CD4-positive, alpha-beta T cell treated with Interferon gamma for 1 hour (primary cell): ENCODE measurements around the gene RARA.
"Not testable (repeated sequence)": the region's sequence is repeated elsewhere in the genome, so short reads cannot be mapped to it uniquely, and the experiment has no call there.

Experiments
- DNase-seq: peaks from one replicate; pipeline ENCODE4 v3.0.0-alpha.2; 2020

RARA gene

DNA sequence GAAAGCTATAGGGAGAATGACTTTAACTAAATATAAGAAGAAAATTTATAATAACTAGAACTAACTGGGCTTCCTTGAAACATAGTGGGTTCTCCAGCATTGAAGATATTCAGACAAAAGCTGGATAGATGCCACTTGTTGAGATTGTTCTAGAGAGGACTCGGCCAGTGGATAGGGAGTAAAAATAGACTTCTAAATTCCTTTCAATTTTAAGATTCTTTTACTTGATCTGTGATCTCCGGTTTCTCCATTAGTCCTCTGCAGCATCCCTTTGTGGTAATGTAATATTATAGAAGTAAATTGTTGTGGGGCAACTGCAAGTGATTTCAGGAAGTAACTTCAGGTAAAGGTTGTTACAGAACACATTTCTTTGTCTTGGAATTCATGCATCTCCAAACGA, 10.3 kb upstream of the RARA start:
- no peak for DNase-seq

DNA sequence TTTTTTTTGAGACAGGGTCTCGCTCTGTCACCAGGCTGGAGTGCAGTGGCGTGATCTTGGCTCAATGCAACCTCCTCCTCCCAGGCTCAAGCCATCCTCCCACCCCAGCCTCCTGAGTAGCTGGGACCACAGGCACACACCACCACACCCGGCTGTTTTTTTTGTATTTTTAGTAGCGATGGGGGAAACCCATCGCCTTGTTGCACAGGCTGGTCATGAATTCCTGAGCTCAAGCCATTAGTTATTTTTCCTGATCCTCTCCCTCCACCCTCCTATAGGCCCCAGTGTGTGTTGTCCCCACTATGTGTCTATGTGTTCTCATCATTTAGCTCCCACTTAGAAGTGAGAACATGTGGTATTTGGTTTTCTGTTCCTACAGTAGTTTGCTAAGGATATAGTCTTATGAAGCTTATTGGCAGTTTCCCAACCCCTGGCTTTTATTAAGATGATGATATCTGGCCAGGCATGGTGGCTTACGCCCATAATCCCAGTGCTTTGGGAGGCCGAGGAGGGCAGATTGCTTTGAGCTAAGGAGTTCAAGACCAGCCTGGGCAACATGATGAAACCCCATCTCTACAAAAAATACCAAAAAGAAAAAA, 9.7 kb upstream of the RARA start:
- not testable (repeated sequence) for DNase-seq

DNA sequence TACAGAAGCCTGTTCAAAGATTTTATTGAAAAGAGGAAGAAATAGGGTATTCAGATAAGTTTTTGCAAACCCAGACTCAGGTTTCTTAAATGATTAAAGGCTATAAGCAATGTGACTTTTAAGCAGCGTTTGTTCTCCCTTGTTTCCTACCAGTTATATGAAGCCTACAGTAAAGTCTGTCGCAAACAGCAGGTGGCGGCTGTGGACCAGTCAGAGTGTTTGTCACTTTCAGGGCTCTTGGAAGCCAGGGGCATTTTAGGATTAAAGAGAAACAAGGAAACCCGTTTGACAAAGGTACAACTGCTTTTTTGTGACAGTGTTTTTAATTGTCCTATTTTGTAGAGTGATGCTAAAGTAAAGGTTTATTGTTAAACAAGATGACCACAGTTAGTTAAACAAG, 7.7 kb upstream of the RARA start:
- DNase-seq, result no peak

DNA sequence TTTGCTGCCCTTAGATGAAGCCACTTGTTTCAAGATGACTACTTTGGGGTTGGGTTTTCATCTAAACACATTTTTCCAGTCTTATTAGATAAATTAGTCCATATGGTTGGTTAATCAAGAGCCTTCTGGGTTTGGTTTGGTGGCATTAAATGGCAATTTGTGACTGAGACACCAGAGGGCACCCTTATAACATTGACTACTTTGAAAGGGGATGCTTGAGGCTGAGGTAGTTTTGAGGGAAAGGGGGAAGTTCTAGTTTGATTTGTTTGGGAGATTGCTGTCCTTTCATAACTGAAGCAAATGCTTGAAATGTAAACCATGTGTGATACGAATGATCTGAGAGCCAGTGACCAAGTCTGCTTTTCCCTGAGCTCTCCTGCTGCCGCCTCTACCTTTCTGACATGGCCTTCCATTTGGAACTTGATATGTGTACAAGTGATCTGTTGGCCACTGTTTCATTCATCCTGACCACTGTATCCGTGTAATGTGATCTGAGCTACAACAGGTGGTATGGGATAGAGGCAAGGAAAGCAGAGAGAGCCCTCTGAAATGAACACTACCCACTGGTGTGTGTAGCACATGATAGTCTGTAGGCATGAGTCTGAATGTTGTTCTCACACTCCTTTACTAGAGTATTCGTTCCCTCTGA, 5.8 kb upstream of the RARA start:
- DNase-seq, result peak; percentile 54

DNA sequence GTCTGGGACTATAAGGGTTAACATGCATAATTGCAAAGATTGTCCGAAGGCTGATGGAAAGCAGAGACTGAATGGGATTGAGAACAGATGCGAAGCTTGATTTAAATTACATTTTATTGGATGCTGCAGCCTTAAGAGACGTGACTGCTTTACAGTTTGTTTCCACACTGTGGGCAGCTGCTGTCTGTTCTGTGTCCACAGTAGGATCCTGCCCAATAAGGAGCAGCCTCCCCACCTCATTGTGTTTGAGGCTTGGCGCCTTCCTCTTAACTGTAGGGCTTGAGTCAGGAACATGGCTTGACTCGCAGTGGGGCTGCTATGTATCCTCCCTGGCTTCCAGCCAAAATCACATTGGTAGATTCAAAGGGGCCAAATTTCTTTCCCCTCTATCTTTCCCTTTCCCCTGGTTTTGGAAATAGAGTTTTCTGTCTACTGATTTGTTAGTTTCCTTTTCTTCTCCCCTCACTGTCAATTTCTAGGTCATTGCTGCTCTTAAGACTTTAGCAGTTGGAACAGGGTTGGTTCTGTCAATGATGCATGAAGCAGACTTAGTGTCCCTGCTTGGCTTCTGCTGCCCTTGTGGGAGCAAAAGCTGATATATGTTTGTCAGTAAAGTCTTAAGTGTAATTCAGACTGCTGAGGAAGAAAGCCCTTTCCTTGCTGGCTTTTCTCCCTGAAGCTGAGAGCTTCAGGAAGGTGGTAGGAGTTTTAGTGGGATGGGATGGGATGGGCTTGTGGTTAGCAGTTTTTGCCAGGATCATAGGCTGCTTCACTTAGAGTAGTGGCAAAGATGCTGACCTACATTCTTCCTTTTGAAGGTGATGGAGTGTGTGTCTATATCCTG, 5.0 kb upstream of the RARA start:
- DNase-seq, result no peak

DNA sequence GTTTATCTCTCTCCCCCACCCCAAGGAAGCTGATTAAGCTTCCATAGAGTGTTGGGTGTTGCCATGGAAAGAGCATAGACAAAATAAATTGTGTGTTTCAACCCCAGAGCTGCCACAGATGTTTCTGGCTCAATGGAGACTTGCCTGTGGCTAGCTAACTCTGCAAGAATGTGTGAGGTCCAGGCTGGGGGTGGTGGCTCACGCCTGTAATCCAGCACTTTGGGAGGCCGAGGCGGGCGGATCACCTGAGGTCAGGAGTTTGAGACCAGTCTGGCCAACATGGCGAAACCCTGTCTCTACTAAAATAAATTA, 4.5 kb upstream of the RARA start:
- DNase-seq, result not testable (repeated sequence)

DNA sequence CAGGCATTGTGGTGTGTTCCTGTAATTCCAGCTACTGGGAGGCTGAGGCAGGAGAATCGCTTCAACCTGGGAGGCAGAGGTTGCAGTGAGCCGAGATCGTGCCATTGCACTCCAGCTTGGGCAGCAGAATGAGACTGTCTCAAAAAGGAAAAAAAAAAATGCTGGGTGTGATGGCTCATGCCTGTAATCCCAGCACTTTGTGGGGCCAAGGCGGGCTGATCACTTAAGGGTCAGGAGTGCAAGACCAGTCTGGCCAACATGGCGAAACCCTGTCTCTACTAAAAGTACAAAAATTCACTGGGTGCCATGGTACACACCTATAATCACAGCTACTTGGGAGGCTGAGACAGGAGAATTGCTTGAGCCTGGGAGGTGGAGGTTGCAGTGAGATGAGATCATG, 4.1 kb upstream of the RARA start:
- DNase-seq, result not testable (repeated sequence)

DNA sequence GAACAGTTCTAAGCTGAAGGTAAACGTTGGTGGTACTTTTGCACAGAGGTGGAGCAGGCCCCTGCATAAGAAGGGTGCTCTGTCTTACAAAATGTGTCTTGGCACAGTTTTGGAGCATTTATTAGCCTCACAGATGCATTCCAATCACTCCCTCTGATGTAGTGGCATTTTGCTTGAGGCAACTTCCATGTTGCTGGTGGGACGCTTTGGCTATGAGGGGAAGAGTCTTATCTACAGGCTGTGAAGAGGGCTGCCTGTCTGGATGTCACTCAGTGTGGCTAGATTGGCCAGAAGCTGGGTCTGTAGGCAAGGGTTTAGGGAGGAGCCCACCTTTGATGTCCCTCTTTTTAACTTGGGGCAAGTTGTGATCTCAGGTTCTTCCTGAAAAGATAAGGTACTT, 2.6 kb upstream of the RARA start:
- no peak for DNase-seq

DNA sequence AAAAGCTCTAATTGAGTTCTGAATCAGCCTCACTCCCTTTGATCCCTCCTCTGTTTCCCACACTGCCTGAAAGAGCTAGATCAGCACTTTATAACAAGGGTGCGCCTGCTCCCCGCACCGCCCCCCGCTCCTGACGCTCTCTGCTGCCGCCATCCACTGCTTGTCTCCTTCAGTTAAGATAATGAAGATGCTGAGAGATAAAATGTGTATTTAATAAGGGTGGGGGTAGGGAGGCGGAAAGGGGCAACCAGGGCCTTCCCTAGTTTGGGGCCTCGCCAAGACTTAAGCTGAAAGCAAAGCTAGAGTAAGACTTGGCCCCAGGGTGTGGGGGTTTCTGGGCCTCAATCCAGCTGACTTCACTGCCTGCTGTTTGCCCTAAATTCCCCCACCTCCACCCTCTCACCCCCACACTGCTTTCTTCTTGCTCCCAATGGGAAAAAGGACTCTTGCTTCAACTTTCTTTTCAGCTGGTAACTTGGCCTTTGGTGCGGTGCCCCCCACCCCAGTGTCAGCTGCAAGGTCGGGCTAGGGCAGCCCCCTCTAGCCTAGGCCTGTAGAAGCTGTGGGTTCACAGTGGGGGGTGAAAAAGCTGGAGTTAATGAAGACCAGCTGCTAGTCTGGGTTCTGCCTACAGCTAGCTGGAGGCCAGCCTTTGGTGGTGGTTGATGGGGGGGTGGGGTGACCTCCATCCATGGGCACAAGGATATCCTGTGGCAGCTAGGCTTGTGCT, 1.8 kb upstream of the RARA start:
- DNase-seq, result no peak

DNA sequence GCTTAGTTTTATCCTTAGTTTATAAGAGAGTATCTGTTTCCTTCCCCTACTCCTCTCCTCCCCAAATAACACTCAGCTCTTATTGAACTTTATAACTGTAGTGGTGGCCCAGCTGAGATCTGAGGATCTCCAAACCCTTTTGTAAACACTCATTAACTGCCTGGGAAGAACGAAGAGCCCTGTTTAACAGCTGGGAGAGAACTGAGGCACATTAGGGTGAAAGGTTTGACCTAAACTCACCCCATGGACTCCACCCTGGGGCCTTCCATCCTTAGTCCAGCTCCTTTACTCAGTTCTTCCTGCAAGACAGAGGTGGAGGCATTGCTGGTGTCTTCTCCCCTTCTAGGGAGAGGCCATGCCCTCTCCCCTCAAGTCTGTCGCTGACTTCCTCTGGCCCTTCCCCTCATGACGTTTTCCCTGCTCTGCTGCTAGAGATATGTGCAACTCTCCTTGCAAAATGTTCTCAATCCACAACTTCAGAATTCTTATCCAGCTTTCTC, 1.2 kb upstream of the RARA start:
- DNase-seq, result no peak

DNA sequence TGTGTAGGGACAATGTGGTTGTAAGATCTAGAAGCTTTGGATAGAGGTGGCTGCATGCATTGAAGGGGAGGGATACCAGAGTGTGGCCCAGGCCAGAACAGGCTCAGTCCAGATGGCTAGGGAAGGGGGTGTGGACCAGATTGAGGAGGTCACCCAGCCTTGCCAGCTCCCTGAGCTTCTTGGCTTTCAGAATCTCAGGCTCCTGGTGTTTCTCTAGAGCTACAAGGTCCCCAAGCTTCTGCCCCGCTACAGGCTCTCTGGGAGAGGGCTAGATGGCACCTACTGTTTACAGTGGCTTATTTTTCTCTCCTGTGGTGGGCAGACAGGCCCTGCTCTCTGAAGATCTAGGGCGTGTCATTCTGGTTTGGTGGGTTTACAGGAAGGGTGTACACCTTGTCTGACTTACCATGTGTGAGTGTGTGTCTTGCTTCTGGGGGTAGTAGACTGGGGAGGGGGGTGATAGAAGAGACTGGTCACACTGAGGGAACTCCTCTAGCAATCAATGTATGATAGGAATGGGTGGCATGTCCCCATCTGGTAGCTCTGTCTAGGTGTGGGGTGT, 1.1 kb downstream of the RARA start:
- no peak for DNase-seq

DNA sequence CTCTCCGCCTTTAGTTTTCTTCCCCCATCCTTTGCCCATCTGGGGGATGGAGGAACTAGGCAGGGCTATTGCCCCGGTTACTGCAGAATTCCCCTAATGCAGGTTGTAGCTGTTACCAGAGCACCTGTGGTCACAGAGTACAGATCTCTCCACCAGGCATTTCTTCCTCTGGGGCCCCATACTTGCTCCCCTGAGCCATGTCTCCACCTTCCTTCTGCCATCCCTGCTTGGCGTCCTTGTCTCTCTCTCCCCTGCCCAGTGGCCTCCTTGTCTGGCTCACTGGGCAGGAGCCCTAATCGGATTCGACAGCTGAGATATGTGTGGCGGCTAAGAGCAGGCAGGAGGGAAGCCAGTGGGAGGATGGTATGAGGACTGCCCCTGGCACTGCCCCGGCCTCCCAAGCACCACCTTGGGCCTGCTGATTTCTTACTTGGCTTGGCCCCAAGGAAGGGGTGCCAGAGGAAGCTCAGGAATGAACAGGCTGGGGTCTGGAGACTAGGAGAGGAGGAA, 2.0 kb downstream of the RARA start:
- DNase-seq, result no peak

DNA sequence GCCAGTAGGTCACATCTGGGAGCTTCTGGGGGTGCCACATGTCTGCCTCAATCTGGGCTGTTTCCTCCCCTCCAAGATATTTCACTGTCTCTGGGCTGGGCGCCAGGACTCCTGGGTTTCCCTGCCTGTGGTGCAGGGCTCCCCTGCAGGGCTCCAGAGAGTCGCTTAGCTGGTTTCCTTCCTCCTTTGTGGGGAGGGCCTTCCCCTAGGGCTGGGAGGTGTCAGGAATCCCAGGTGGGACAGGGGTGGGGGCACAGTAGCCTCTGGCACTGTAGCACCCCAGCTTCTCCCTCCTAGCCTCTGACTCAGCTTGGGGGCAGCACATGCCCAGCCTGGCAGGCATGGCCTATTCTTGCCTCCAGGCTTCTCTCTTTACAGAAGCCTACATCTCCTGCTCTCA, 2.6 kb downstream of the RARA start:
- no peak for DNase-seq

DNA sequence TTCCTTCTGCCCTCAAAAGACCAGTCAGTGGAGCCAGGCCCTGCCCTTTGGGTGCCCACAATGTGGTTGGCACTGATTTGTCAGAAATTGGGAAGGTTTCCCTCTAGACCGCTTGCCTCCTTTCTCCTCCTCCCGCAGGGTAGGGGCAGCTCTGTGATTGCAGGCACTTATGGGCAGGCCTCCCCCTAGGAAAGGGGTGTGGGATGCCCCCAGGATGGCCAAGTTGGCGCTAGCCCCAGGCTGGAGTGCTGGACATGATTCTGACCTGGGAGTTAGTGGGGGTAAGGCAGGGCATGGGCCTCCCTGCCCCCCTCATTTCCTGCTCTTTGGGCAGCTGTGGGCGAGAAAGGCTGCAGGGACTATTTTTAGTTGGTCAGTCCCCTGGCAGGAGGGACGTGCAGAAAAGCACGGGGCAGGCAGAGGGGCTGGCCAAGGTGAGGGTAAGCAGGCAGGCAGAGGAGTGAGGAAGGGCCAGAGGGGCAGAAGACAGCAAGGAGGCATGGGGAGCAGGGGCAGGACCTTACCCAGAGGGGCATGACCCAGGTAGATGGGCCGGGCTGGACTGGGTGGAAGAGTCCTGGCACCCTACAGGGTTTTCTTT, 3.3 kb downstream of the RARA start:
- DNase-seq, result no peak

DNA sequence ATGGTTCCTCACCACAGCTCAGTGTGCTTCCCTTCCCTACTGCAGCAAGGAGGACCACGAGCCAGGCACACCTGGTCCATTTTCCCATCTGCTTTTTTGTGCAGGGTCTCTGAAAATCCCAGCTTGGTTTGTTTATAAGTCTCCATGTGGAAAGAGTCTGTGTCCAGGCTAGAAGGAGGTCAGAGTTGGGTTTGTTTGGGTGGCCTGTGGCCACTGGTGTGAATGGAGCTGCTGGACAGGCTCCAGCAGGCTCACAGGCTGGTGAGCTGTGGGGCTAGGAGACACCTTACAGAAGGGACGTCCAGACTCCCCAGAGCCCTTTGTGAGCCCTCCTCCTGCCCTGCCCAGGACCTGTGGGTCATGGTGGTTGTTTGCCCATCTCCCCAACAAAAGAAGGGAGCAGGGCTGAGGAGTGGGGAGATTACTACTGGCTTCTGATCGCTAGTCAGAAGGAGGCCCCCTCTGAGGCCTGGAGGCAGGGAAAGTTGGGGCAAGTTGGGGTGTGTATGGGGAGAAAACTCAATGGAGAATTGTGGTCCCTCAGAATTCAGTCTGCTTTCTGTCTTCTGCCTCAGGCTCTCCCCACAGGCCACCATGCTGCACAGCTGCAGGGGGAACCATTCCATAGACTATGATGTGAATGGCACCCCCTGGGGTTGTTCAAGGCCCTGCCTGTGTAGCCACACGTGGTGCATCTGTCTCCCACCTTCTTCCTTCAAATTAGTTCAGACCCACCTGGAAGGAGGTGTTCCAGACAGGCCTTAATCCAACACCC, 4.1 kb downstream of the RARA start:
- DNase-seq, result no peak

DNA sequence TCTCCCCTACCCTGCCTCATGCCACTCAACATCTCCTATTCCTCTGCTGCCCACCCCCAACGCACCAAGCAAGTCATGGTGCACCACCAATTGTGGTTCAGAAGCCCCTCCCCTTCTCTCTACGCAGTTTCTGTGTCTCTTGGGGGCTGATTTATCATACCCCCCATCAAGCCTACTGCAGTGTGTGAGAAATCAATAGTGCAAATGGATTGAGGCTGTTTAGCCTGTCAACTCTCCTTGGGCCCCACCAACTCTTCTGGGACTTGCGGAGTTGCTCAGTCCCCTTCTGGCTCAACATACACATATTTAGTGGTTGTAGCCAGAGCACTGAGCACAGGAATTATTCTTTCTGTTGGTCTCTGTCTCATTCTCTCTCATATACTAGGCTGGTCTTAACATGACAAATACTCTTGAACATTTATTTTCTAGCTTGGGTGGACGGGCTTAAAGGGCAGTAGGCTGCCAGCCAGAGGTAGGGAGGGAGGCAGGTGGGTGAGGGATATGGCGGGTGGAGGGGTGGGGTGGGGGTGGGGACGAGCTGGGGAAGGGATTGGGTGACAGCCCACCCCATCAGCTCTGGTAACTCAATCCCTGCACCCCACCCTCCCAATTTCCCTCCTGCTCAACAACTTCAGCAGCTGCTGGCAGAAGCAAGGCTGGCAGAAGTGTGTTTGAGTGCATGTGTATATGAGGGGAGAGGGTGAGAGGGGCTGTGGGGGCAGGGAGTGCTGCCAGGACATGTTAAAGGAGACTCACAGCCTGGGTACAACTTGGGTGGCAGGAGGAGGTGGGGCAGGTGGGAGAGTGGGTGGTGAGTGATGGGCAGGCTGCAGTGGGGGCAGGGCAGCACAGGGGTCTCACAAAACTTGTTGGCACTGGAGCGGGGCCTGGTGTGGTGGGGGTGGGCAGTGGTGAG, 4.9 kb downstream of the RARA start:
- DNase-seq, result no peak

DNA sequence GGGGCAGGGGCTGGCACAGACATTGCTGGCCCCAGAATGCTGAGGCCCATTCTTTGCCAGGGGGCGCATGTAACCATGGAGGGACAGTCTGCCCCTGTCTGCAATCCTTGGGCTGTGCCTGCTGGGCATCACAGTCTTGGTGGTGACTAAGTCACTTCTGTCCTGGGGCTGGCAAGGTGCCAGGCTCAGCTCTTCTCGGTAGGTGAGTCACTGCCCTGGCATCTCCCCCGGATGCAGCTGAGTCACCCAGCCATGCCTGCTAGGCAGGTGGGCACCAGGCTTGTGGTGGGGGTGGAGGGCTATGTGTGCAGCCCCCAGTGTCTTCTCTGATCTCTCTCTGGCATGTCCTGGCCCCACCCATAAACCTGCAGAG, 5.6 kb downstream of the RARA start:
- peak; percentile 87 for DNase-seq

DNA sequence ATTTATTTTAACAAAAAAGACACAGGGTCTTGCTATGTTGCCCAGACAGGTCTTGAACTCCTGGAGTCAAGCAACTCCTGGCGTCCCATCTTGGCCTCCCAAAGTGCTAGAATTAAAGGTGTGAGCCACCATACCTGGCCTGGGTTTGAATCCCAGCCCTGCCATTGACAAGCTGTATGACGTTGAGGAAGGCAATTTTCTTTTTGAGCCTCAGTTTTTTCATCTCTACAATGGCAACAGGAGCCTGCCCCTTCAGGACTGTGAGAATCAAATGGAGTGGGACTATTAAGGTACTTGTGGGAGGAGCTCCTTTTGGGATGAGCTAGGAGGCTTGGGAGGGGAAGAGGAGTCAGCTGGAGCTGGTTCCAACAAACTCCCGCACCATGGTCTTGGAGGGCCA, 6.2 kb downstream of the RARA start:
- DNase-seq, result no peak

DNA sequence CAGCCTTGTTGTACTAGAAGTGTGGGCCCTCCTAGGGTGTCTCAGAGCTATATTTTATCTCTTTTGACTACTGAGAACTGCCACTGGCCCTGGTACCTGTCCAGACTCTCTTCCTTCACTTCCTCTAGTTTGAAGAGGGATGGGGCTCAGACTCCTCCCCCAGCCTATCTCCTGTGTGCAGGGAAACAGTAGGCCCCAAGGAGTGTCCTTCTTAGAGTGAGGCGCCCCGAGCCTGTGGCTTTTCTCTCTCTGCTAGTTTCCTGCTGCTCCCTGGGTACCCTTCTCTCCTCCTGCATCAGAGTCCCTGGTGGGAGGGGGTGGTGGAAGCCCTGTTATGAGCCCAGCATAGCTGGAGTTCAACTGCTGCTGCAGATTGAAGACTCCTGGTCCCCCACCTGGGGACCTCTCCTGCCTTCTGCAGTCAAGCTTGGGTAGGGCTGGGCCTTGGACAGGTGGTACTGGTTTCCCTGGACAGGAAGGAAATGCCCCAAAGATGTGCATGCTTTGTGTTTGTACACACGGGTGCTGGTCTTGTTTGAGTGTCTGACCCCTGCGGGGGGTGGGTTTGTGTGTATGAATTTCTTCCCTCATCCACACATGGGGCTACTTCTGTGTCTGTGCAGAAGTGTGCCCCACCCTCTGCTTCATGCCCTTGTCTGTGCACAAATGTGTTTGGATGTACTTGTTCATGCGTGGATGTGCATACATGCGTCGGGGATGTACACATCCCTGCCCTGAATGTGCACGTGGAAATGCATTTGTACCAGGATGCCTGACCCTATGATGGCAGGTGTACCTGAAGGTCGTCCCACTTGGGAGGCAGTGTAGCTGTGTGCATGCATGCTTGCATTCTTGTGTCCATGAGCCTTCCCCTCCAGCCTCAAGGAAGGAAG, 6.9 kb downstream of the RARA start:
- DNase-seq, result no peak
